ENCODE measurements around the gene OGFOD3. TPM values are rescaled to one million over a fixed set of nuclear protein-coding genes. Genes with fewer than 3 reads are reported as not detected.

Gene OGFOD3
- total RNA-seq, 1 donor from 2014 or later = 20.9 TPM

DNA sequence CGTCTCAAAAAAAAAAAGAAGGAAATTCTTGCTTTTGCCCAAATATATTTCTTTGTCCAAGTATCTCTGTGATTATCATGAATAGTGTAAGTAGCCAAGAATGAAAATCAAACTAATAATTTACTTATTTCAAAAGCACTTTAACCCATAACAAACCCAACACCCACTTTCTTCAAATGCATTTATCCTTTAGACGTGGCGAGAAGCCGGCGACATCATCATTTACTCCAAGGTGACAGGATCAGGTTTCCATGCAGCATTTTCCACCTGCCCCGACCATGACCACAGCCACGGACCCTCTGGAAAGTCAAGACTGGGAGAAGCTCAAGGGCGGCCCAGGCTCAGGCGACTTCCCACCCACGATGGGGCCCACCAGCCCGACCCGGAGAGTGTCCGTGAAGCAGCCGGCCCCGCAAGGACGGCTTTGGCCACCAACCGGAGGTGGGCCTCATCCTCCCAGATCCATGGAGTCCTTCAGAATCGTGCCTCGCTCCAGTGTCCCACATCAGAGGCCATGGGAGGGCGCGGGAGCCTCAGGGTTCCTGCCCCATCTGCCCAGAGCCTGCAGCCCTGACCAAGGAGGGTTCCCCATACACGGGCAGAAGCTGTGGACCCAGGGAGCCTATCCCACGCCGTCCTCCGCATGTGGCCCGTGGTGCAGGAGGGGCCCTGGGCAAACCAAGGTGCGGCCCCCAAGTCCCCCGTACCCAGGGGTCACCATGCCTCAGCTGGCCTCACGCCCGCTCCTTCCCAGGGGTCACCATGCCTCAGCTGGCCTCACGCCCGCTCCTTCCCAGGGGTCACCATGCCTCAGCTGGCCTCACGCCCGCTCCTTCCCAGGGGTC, 28.1 kb downstream of the OGFOD3 start:
- Histone ChIP-seq H3K27me3 (ENCODE audit: control insufficient read depth in 3 of 3, insufficient read depth in 3 of 3, low read length in 3 of 3) (peaks cover 0 to 6% (median 0%) of the 10 kb centered on the region in 3 donors), H3K9me3 (ENCODE audit: control insufficient read depth in 3 of 3, low read length in 3 of 3) (no peaks in the 10 kb centered on the region), H3K9ac (ENCODE audit: low read depth in 1 of 3, low read length in 3 of 3) (no peak overlapping the region), H3K27ac (ENCODE audit: low read depth, low read length) (no peak overlapping the region), H3K4me3 (ENCODE audit: low read length in 3 of 3) (no peak overlapping the region), H3K4me1 (ENCODE audit: control insufficient read depth in 3 of 3, insufficient read depth in 3 of 3, low read length in 3 of 3) (peaks cover 5 to 22% (median 13%) of the 10 kb centered on the region in 3 donors), H3K36me3 (ENCODE audit: control insufficient read depth in 3 of 3, insufficient read depth in 3 of 3, low read length in 3 of 3) (peaks cover 15 to 22% (median 16%) of the 10 kb centered on the region in 3 donors)

DNA sequence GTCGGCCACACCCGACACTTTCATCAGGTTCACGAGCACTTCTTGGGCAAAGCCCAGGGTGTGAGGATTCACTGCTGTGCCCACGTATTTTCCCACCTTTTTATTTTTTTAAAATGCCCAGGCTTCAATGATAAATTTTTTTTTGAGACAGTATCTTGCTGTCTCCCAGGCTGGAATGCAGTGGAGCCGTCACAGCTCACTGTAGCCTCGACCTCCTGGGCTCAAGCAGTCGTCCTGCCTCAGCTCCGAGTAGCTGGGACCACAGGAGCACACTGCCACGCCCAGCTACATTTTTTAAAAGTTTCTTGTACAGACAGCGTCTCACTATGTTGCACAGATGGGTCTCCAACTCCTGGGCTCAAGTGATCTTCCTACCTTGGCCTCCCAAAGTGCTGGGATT, 29.0 kb downstream of the OGFOD3 start:
- Histone ChIP-seq H3K9me3 (ENCODE audit: control insufficient read depth in 3 of 3, low read length in 3 of 3) (no peaks in the 10 kb centered on the region), H3K27me3 (ENCODE audit: control insufficient read depth in 3 of 3, insufficient read depth in 3 of 3, low read length in 3 of 3) (peaks cover 0 to 11% (median 5%) of the 10 kb centered on the region in 3 donors), H3K36me3 (ENCODE audit: control insufficient read depth in 3 of 3, insufficient read depth in 3 of 3, low read length in 3 of 3) (peaks cover 15 to 20% (median 16%) of the 10 kb centered on the region in 3 donors), H3K9ac (ENCODE audit: low read depth in 1 of 3, low read length in 3 of 3) (no peak overlapping the region), H3K27ac (ENCODE audit: low read depth, low read length) (no peak overlapping the region), H3K4me1 (ENCODE audit: control insufficient read depth in 3 of 3, insufficient read depth in 3 of 3, low read length in 3 of 3) (peaks cover 13 to 31% (median 21%) of the 10 kb centered on the region in 3 donors), H3K4me3 (ENCODE audit: low read length in 3 of 3) (no peak overlapping the region)

DNA sequence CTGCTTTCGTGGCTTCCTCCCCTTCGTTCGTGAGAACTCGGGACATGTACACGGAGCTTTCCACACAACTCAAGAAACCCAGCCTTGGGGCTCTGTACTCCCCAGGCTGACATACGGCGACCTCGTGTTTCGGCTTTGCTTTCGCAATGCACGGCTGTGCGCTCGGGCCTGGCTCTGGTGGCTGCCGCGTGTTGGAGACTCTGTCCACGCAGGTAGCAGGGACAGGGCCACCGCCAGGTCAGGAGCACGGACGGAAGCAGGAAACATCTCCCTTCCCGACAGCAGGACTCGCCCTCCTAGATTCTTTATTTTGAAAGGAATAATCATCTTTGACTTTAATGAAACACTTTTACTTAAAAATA, 29.5 kb downstream of the OGFOD3 start:
- Histone ChIP-seq H3K4me3 (ENCODE audit: low read length in 3 of 3) (no peak overlapping the region), H3K27me3 (ENCODE audit: control insufficient read depth in 3 of 3, insufficient read depth in 3 of 3, low read length in 3 of 3) (peaks cover 0 to 11% (median 5%) of the 10 kb centered on the region in 3 donors), H3K9ac (ENCODE audit: low read depth in 1 of 3, low read length in 3 of 3) (no peak overlapping the region), H3K36me3 (ENCODE audit: control insufficient read depth in 3 of 3, insufficient read depth in 3 of 3, low read length in 3 of 3) (peaks cover 15 to 17% (median 16%) of the 10 kb centered on the region in 3 donors), H3K4me1 (ENCODE audit: control insufficient read depth in 3 of 3, insufficient read depth in 3 of 3, low read length in 3 of 3) (peaks cover 16 to 36% (median 26%) of the 10 kb centered on the region in 3 donors), H3K27ac (ENCODE audit: low read depth, low read length) (no peak overlapping the region), H3K9me3 (ENCODE audit: control insufficient read depth in 3 of 3, low read length in 3 of 3) (no peaks in the 10 kb centered on the region)

- H3K36me3 ChIP-seq (ENCODE audit: control insufficient read depth in 3 of 3, insufficient read depth in 3 of 3, low read length in 3 of 3) = peaks cover 11 to 16% (median 12%) of the 10 kb centered on the region in 3 donors
- H3K4me1 ChIP-seq (ENCODE audit: control insufficient read depth in 3 of 3, insufficient read depth in 3 of 3, low read length in 3 of 3) = peaks cover 21 to 41% (median 31%) of the 10 kb centered on the region in 3 donors
- H3K9ac ChIP-seq (ENCODE audit: low read depth in 1 of 3, low read length in 3 of 3) = no peak overlapping the region
- H3K9me3 ChIP-seq (ENCODE audit: control insufficient read depth in 3 of 3, low read length in 3 of 3) = no peaks in the 10 kb centered on the region
- H3K27me3 ChIP-seq (ENCODE audit: control insufficient read depth in 3 of 3, insufficient read depth in 3 of 3, low read length in 3 of 3) = peaks cover 3 to 16% (median 5%) of the 10 kb centered on the region in 3 donors
- no peak overlapping the region for H3K4me3 ChIP-seq (ENCODE audit: low read length in 3 of 3)
- no peak overlapping the region for H3K27ac ChIP-seq (ENCODE audit: low read depth, low read length)
Observed at GRCh38 chr17:82388223-82388921, 30.0 kb downstream of the OGFOD3 start.

DNA sequence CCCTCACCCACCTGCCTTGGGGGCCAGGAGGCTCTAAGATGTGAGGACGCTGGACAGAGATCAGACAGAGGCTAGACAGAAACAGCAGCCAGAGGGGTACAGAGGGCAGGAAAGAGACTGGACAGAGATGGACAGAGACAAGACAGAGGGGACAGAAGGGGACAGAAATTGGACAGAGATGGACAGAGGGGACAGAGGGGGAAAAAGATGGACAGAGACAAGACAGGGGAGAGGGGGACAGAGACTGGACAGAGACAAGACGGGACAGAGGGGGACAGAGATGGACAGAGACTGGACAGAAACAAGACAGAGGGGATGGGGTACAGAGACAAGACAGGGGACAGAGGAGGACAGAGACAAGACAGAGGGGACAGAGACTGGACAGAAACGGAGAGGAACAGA, 30.7 kb downstream of the OGFOD3 start:
- Histone ChIP-seq H3K4me1 (ENCODE audit: control insufficient read depth in 3 of 3, insufficient read depth in 3 of 3, low read length in 3 of 3) (peaks cover 22 to 42% (median 32%) of the 10 kb centered on the region in 3 donors), H3K36me3 (ENCODE audit: control insufficient read depth in 3 of 3, insufficient read depth in 3 of 3, low read length in 3 of 3) (peaks cover 8 to 10% (median 9%) of the 10 kb centered on the region in 3 donors), H3K9me3 (ENCODE audit: control insufficient read depth in 3 of 3, low read length in 3 of 3) (no peaks in the 10 kb centered on the region), H3K9ac (ENCODE audit: low read depth in 1 of 3, low read length in 3 of 3) (no peak overlapping the region), H3K4me3 (ENCODE audit: low read length in 3 of 3) (no peak overlapping the region), H3K27me3 (ENCODE audit: control insufficient read depth in 3 of 3, insufficient read depth in 3 of 3, low read length in 3 of 3) (peaks cover 3 to 17% (median 5%) of the 10 kb centered on the region in 3 donors), H3K27ac (ENCODE audit: low read depth, low read length) (no peak overlapping the region)

DNA sequence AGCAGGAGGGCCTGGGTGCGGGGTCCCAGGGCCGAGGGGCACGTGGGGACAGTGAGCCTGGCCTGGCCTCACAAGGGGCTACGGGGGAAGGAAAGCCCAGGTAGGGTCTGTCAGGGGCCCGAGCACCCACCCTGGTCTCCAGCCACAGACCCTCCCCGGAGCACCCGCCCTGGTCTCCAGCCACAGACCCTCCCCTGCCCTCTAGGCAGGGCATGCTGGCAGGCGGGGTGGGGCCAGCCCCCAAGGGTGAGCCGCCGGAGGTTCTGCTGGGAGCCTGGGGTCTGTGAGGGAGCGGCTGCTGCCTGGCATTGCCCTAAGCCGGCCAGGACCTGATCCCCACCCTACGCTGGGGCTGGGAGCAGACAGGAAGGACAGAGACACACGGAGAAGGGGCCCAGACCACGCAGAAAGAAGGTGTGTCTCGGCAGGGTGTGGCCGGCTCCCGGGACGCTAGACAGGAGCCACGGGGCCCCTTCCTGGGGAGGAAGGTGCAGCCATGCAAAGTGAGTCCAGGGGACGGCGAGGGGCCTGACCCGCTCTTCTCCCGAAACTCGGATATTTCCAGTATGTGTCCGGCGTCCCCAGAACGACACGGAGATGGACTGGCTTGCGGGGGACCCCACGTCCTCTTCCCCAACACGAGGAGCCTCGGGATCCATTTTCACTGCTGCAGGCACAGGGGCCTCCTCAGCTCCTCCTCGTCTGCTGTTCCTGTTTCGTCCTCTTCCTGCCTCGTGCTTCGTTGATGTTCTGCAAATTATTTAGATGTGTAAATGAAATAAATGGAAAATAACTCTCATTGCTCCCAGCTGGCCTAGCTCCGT, 31.3 kb downstream of the OGFOD3 start:
- Histone ChIP-seq H3K9ac (ENCODE audit: low read depth in 1 of 3, low read length in 3 of 3) (no peak overlapping the region), H3K4me3 (ENCODE audit: low read length in 3 of 3) (no peak overlapping the region), H3K9me3 (ENCODE audit: control insufficient read depth in 3 of 3, low read length in 3 of 3) (no peaks in the 10 kb centered on the region), H3K36me3 (ENCODE audit: control insufficient read depth in 3 of 3, insufficient read depth in 3 of 3, low read length in 3 of 3) (peaks cover 3 to 4% (median 3%) of the 10 kb centered on the region in 3 donors), H3K27me3 (ENCODE audit: control insufficient read depth in 3 of 3, insufficient read depth in 3 of 3, low read length in 3 of 3) (peaks cover 3 to 17% (median 5%) of the 10 kb centered on the region in 3 donors), H3K27ac (ENCODE audit: low read depth, low read length) (no peak overlapping the region), H3K4me1 (ENCODE audit: control insufficient read depth in 3 of 3, insufficient read depth in 3 of 3, low read length in 3 of 3) (peaks cover 22 to 42% (median 32%) of the 10 kb centered on the region in 3 donors)

DNA sequence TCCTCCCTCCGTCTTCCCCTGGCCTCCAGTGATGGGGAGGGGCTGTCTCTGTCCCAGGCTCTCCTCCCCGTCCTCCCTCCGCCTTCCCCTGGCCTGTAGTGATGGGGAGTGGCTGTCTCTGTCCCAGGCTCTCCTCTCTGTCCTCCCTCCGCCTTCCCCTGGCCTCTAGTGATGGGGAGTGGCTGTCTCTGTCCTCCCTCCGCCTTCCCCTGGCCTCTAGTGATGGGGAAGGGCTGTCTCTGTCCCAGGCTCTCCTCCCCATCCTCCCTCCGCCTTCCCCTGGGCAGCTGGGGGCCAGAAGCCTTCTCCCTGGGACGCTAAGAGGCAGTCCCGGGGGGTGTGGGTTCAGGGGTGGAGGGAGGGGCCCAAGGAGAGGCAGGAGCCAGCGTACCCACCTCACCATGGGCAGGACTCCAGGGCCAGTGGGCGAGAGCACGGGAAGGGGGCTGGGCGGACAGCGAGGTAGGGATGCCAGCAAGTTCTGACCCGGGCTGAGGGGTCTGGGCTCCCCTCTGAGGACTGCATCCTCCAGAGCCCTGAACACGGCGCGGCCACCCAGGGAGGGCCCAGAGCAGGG, 32.0 kb downstream of the OGFOD3 start:
- no peak overlapping the region for H3K9ac ChIP-seq (ENCODE audit: low read depth in 1 of 3, low read length in 3 of 3)

DNA sequence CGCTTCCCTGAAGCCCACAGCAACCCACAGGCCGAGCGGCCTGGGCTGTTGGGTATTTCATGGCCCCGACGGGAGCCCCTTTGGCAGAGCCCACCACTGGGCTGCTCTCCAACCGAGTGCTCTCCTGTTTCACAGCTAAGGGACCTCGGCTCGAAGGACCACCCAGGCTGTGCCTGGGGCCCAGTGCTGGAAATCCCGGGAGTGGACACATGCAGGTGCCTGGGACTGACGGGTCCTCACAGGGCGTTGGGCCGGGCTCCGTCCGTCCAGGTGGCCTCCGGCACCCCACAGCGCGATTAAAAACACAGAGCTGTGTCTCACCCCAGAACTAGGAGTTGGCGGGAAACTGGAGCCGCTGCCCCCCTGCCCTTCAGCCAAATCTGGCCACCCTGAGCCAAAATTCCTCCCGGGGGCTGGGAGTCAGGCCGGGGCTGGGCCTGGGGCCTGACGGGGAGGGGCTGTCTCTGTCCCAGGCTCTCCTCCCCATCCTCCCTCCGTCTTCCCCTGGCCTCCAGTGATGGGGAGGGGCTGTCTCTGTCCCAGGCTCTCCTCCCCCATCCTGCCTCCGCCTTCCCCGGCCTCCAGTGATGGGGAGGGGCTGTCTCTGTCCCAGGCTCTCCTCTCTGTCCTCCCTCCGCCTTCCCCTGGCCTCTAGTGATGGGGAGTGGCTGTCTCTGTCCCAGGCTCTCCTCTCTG, 32.7 kb downstream of the OGFOD3 start:
- Histone ChIP-seq H3K9me3 (ENCODE audit: control insufficient read depth in 3 of 3, low read length in 3 of 3) (no peaks in the 10 kb centered on the region), H3K4me1 (ENCODE audit: control insufficient read depth in 3 of 3, insufficient read depth in 3 of 3, low read length in 3 of 3) (peaks cover 32 to 48% (median 42%) of the 10 kb centered on the region in 3 donors), H3K9ac (ENCODE audit: low read depth in 1 of 3, low read length in 3 of 3) (no peak overlapping the region), H3K27me3 (ENCODE audit: control insufficient read depth in 3 of 3, insufficient read depth in 3 of 3, low read length in 3 of 3) (peaks cover 11 to 27% (median 14%) of the 10 kb centered on the region in 3 donors), H3K4me3 (ENCODE audit: low read length in 3 of 3) (no peak overlapping the region), H3K36me3 (ENCODE audit: control insufficient read depth in 3 of 3, insufficient read depth in 3 of 3, low read length in 3 of 3) (no peaks in the 10 kb centered on the region), H3K27ac (ENCODE audit: low read depth, low read length) (no peak overlapping the region)

More for the DNA sequence above, 32.0 kb downstream of the OGFOD3 start:
- no peak overlapping the region for H3K27ac ChIP-seq (ENCODE audit: low read depth, low read length)
- no peaks in the 10 kb centered on the region for H3K36me3 ChIP-seq (ENCODE audit: control insufficient read depth in 3 of 3, insufficient read depth in 3 of 3, low read length in 3 of 3)
- no peaks in the 10 kb centered on the region for H3K9me3 ChIP-seq (ENCODE audit: control insufficient read depth in 3 of 3, low read length in 3 of 3)
- H3K4me1 ChIP-seq (ENCODE audit: control insufficient read depth in 3 of 3, insufficient read depth in 3 of 3, low read length in 3 of 3) = peaks cover 26 to 45% (median 36%) of the 10 kb centered on the region in 3 donors
- H3K4me3 ChIP-seq (ENCODE audit: low read length in 3 of 3) = no peak overlapping the region
- H3K27me3 ChIP-seq (ENCODE audit: control insufficient read depth in 3 of 3, insufficient read depth in 3 of 3, low read length in 3 of 3) = peaks cover 6 to 21% (median 7%) of the 10 kb centered on the region in 3 donors

Data from skeletal muscle tissue (tissue), 4 donors.